Measurements from ENCODE around the gene FBXW7.
A peak's percentile ranks its signal among the peaks of the same experiment; 100 is the strongest.

The FBXW7 gene

GRCh38 chr4:152277333-152277732 is 258.6 kb downstream of the FBXW7 start:
- DNase-seq = no peak

GRCh38 chr4:152273343-152273742 is 262.5 kb downstream of the FBXW7 start:
- DNase-seq = peak; percentile 90

Data from islet precursor cell (in vitro differentiated cells).